ENCODE data around the gene PCDHGA1.
"Not testable (repeated sequence)": the region's sequence is repeated elsewhere in the genome, so short reads cannot be mapped to it uniquely, and the experiment has no call there.

GRCh38 chr5:141387557-141388311 is 57.4 kb downstream of the PCDHGA1 start, which contains the start of gene PCDHGB4:
- TF ChIP-seq, protein P1, sequence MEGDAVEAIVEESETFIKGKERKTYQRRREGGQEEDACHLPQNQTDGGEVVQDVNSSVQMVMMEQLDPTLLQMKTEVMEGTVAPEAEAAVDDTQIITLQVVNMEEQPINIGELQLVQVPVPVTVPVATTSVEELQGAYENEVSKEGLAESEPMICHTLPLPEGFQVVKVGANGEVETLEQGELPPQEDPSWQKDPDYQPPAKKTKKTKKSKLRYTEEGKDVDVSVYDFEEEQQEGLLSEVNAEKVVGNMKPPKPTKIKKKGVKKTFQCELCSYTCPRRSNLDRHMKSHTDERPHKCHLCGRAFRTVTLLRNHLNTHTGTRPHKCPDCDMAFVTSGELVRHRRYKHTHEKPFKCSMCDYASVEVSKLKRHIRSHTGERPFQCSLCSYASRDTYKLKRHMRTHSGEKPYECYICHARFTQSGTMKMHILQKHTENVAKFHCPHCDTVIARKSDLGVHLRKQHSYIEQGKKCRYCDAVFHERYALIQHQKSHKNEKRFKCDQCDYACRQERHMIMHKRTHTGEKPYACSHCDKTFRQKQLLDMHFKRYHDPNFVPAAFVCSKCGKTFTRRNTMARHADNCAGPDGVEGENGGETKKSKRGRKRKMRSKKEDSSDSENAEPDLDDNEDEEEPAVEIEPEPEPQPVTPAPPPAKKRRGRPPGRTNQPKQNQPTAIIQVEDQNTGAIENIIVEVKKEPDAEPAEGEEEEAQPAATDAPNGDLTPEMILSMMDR (IDR thresholded peaks at IDR 0.05 in 8 of 11, conservative IDR thresholded peaks at IDR 0.05 in 3 of 11): peak in 4 of 11 experiments; percentile 19 to 33 (median 26)
- TF ChIP-seq POLR2A (IDR thresholded peaks at IDR 0.05): not testable (repeated sequence)

All from spleen (tissue), 7 donors.